ENCODE data around the gene PLAU. TPM values are rescaled to one million over a fixed set of nuclear protein-coding genes. Genes with fewer than 3 reads are reported as not detected.
A peak's percentile ranks its signal among the peaks of the same experiment; 100 is the strongest.

Gene PLAU
- total and polyA plus RNA-seq, 9 of the 15 experiments (the other 6 are each of a cell fraction or from before 2014, with no cell fraction given) = 2.1 to 16.9 (median 3.3) TPM

- peak; percentile 68 for TF ChIP-seq TBP (optimal IDR thresholded peaks at IDR 0.05; ENCODE audit: low read depth, low read length)
- peak; percentile 95 for TF ChIP-seq RB1 (IDR thresholded peaks at IDR 0.05; ENCODE audit: low read depth)
- peak; percentile 68; the same call in 1 of the 2 replicates for TF ChIP-seq NR2C1 (IDR thresholded peaks at IDR 0.05)
- TF ChIP-seq NR2C1 (tag; IDR thresholded peaks at IDR 0.05) = peak; percentile 64
- TF ChIP-seq ZNF592 (IDR thresholded peaks at IDR 0.05) = peak; percentile 94
- TF ChIP-seq ZNF740 (CRISPR knock-in tag; IDR thresholded peaks at IDR 0.05) = peak; percentile 83; the same call in 1 of the 2 replicates
- TF ChIP-seq ZNF740 (tag; IDR thresholded peaks at IDR 0.05) = no peak
- TF ChIP-seq CHD4 (IDR thresholded peaks at IDR 0.05; ENCODE audit: insufficient read depth, insufficient replicate concordance, low read depth, low read length, poor library complexity, severe bottlenecking) = no peak
- no peak for TF ChIP-seq ZNF280A (IDR thresholded peaks at IDR 0.05; ENCODE audit: low read depth, partially characterized antibody)
- TF ChIP-seq BDP1 (IDR thresholded peaks at IDR 0.05; ENCODE audit: insufficient read depth, insufficient read length) = no peak
- TF ChIP-seq ZBTB7A (IDR thresholded peaks at IDR 0.05; ENCODE audit: borderline replicate concordance, control insufficient read depth, low read depth, low read length) = peak; percentile 86
- TF ChIP-seq ZNF780A (CRISPR knock-in tag; IDR thresholded peaks at IDR 0.05) = no peak
- peak; percentile 98 for TF ChIP-seq DEAF1 (CRISPR knock-in tag; IDR thresholded peaks at IDR 0.05)
- TF ChIP-seq ATF3 (IDR thresholded peaks at IDR 0.05) = no peak
- TF ChIP-seq ATF3 (CRISPR knock-in tag; conservative IDR thresholded peaks at IDR 0.05) = peak; percentile 84; the same call in 1 of the 2 replicates
- no peak for TF ChIP-seq ATF4 (CRISPR knock-in tag; IDR thresholded peaks at IDR 0.05)
Measured at GRCh38 chr10:73940634-73941221, 29.8 kb downstream of the PLAU start (continued).

Measured in K562 (cell line).